ENCODE measurements around the gene ATP6AP1. TPM values are rescaled to one million over a fixed set of nuclear protein-coding genes. Genes with fewer than 3 reads are reported as not detected.

Gene ATP6AP1
- total and polyA plus RNA-seq, 9 of the 15 experiments (the other 6 are each of a cell fraction or from before 2014, with no cell fraction given), result 8.3 to 90.5 (median 52.9) TPM

- TF ChIP-seq, protein P1, sequence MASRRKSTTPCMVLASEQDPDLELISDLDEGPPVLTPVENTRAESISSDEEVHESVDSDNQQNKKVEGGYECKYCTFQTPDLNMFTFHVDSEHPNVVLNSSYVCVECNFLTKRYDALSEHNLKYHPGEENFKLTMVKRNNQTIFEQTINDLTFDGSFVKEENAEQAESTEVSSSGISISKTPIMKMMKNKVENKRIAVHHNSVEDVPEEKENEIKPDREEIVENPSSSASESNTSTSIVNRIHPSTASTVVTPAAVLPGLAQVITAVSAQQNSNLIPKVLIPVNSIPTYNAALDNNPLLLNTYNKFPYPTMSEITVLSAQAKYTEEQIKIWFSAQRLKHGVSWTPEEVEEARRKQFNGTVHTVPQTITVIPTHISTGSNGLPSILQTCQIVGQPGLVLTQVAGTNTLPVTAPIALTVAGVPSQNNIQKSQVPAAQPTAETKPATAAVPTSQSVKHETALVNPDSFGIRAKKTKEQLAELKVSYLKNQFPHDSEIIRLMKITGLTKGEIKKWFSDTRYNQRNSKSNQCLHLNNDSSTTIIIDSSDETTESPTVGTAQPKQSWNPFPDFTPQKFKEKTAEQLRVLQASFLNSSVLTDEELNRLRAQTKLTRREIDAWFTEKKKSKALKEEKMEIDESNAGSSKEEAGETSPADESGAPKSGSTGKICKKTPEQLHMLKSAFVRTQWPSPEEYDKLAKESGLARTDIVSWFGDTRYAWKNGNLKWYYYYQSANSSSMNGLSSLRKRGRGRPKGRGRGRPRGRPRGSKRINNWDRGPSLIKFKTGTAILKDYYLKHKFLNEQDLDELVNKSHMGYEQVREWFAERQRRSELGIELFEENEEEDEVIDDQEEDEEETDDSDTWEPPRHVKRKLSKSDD (conservative IDR thresholded peaks at IDR 0.05; ENCODE audit: low read length), result no peak
- TF ChIP-seq, protein P2, sequence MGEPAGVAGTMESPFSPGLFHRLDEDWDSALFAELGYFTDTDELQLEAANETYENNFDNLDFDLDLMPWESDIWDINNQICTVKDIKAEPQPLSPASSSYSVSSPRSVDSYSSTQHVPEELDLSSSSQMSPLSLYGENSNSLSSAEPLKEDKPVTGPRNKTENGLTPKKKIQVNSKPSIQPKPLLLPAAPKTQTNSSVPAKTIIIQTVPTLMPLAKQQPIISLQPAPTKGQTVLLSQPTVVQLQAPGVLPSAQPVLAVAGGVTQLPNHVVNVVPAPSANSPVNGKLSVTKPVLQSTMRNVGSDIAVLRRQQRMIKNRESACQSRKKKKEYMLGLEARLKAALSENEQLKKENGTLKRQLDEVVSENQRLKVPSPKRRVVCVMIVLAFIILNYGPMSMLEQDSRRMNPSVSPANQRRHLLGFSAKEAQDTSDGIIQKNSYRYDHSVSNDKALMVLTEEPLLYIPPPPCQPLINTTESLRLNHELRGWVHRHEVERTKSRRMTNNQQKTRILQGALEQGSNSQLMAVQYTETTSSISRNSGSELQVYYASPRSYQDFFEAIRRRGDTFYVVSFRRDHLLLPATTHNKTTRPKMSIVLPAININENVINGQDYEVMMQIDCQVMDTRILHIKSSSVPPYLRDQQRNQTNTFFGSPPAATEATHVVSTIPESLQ (CRISPR knock-in tag; IDR thresholded peaks at IDR 0.05), result 0 out of 2 replicates have a peak, but pooled peaks have one; percentile 45
- TF ChIP-seq RNF2 (IDR thresholded peaks at IDR 0.05) (no peak), XRCC5 (IDR thresholded peaks at IDR 0.05; ENCODE audit: low read depth, low read length) (no peak), GATAD2B (IDR thresholded peaks at IDR 0.05; ENCODE audit: borderline replicate concordance) (no peak), ETV1 (tag; conservative IDR thresholded peaks at IDR 0.05; ENCODE audit: low read depth) (no peak), NEUROD1 (IDR thresholded peaks at IDR 0.05; ENCODE audit: borderline replicate concordance, low read depth, low read length, partially characterized antibody) (no peak), NR4A1 (CRISPR knock-in tag; IDR thresholded peaks at IDR 0.05) (no peak), NR4A1 (tag; IDR thresholded peaks at IDR 0.05) (no peak), POLR2G (IDR thresholded peaks at IDR 0.05; ENCODE audit: low read depth, low read length) (peak; percentile 73), ASH1L (IDR thresholded peaks at IDR 0.05; ENCODE audit: borderline replicate concordance, low read depth, partially characterized antibody) (no peak), MYBL2 (IDR thresholded peaks at IDR 0.05; ENCODE audit: low read depth) (no peak), MYBL2 (CRISPR knock-in tag; IDR thresholded peaks at IDR 0.05; ENCODE audit: borderline replicate concordance) (no peak), ZNF695 (CRISPR knock-in tag; IDR thresholded peaks at IDR 0.05) (no peak), ZNF644 (tag; IDR thresholded peaks at IDR 0.05; ENCODE audit: low read depth) (no peak), RBFOX2 (IDR thresholded peaks at IDR 0.05; ENCODE audit: low read depth, low read length) (peak; percentile 69), NFE2L1 (tag; IDR thresholded peaks at IDR 0.05; ENCODE audit: borderline replicate concordance, low read depth) (no peak), SIN3A (IDR thresholded peaks at IDR 0.05; ENCODE audit: borderline replicate concordance in 2 of 2, control insufficient read depth in 1 of 2, low read depth in 2 of 2, low read length in 2 of 2) (peak in 1 of 2 experiments; percentile 33; a peak in 1 of 4 replicates)
- TF ChIP-seq, protein P3, sequence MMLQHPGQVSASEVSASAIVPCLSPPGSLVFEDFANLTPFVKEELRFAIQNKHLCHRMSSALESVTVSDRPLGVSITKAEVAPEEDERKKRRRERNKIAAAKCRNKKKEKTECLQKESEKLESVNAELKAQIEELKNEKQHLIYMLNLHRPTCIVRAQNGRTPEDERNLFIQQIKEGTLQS (IDR thresholded peaks at IDR 0.05), result peak; percentile 83
- TF ChIP-seq, protein P3 (CRISPR knock-in tag; conservative IDR thresholded peaks at IDR 0.05), result no peak
Observed at GRCh38 chrX:154409222-154409871, 19.1 kb upstream of the ATP6AP1 start, which contains the start of gene DNASE1L1 (continued).

Measured in K562 (cell line).